HG02938 (cell line): ENCODE data around the gene C1orf146.
"Not testable (repeated sequence)": the region's sequence is repeated elsewhere in the genome, so short reads cannot be mapped to it uniquely, and the experiment has no call there.

Source experiments
- ATAC-seq: cut with Tn5 transposase; IDR thresholded peaks from one replicate; pipeline ENCODE4 v1.9.1; 2021; ENCODE audit warnings: mild to moderate bottlenecking, moderate library complexity; ENCODE audit not compliant: unreplicated experiment

C1orf146 gene

GRCh38 chr1:92273039-92273438 lies 55.3 kb downstream of the C1orf146 start:
- ATAC-seq, result no peak

DNA sequence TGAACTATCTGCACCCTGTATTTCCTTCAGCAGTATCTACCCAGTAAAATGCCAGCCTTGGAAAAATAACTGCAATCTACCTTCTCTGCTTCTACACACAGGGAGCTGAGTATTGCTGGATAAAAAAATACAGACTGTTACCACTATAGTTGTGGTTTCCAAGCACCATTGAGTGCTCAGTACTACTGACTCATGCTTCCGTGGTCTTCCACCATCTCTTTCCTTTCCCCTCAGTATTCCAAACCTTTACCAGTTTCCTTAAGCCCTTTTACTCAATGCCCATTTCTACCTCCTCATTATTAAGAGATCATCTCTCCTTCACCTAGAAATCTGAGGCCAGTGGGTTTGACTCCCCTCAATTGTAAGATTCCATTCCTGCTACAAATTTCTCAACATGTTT lies 57.2 kb downstream of the C1orf146 start:
- no peak for ATAC-seq

DNA sequence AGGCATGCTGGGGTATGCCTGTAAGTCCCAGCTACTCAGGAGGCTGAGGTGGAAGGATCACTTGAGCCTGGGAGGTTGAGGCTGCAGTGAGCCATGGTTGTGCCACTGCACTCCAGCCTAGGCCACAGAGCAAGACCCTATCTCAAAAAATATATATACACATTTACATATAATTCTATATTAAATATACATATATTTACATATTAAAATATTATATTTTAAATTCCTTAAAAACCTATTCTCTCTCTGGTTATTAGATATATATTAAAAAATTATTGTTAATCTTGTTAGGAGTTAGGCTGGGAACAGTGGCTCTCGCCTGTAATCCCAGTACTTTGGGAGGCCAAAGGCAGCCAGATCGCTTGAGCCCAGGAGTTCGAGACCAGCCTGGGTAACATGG lies 58.4 kb downstream of the C1orf146 start:
- no peak for ATAC-seq

- no peak for ATAC-seq
These were observed 59.5 kb downstream of the C1orf146 start for GRCh38 chr1:92277105-92277723.

DNA sequence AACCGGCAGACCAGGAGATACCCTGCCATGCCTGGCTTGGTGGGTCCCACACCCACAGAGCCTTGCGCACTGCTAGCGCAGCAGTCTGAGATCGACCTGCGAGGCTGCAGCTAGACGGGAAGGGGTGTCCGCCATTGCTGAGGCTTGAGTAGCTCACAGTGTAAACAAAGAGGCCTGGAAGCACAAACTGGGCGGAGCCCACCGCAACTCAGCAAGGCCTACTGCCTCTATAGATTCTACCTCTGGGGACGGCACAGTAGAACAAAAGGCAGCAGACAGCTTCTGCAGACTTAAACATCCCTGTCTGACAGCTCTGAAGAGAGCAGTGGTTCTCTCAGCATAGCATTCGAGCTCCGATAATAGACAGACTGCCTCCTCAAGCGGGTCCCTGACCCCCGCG lies 62.1 kb downstream of the C1orf146 start:
- ATAC-seq, result not testable (repeated sequence)

GRCh38 chr1:92281411-92281810 lies 63.7 kb downstream of the C1orf146 start:
- ATAC-seq, result not testable (repeated sequence)

- ATAC-seq, result no peak
These were observed 73.8 kb downstream of the C1orf146 start for GRCh38 chr1:92291372-92291999.
